ENCODE results near the gene FBXL19. TPM values are rescaled to one million over a fixed set of nuclear protein-coding genes. Genes with fewer than 3 reads are reported as not detected.

Gene FBXL19
- polyA plus RNA-seq, 1 of the 3 experiments (the other 2 are of a cell fraction), result 20.6 TPM

GRCh38 chr16:30997725-30998711 lies 74.6 kb downstream of the FBXL19 start (continued):
- TF ChIP-seq, protein P1, sequence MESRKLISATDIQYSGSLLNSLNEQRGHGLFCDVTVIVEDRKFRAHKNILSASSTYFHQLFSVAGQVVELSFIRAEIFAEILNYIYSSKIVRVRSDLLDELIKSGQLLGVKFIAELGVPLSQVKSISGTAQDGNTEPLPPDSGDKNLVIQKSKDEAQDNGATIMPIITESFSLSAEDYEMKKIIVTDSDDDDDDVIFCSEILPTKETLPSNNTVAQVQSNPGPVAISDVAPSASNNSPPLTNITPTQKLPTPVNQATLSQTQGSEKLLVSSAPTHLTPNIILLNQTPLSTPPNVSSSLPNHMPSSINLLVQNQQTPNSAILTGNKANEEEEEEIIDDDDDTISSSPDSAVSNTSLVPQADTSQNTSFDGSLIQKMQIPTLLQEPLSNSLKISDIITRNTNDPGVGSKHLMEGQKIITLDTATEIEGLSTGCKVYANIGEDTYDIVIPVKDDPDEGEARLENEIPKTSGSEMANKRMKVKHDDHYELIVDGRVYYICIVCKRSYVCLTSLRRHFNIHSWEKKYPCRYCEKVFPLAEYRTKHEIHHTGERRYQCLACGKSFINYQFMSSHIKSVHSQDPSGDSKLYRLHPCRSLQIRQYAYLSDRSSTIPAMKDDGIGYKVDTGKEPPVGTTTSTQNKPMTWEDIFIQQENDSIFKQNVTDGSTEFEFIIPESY (IDR thresholded peaks at IDR 0.05; ENCODE audit: borderline replicate concordance, low read depth), result no peak
- TF ChIP-seq POLR2AphosphoS5 (IDR thresholded peaks at IDR 0.05; ENCODE audit: low read depth, low read length) (peak; percentile 27; the same call in 1 of the 2 replicates), FOXJ3 (CRISPR knock-in tag; IDR thresholded peaks at IDR 0.05) (no peak), SMC3 (IDR thresholded peaks at IDR 0.05; ENCODE audit: low read depth, low read length) (no peak), GATA2 (CRISPR knock-in tag; IDR thresholded peaks at IDR 0.05) (no peak), TCF12 (IDR thresholded peaks at IDR 0.05) (peak; percentile 72), USF2 (IDR thresholded peaks at IDR 0.05; ENCODE audit: borderline replicate concordance, low read depth, low read length) (no peak), CHD2 (IDR thresholded peaks at IDR 0.05; ENCODE audit: low read length, partially characterized antibody) (no peak), NFIC (IDR thresholded peaks at IDR 0.05; ENCODE audit: borderline replicate concordance) (no peak; the same call in 1 of the 2 replicates), RFX5 (IDR thresholded peaks at IDR 0.05; ENCODE audit: low read length) (no peak), RAD21 (IDR thresholded peaks at IDR 0.05; ENCODE audit: low read length) (no peak), RXRA (IDR thresholded peaks at IDR 0.05; ENCODE audit: borderline replicate concordance, low read depth) (no peak; the same call in 1 of the 2 replicates), JUND (IDR thresholded peaks at IDR 0.05) (peak; percentile 85; the same call in 1 of the 2 replicates), FOXM1 (IDR thresholded peaks at IDR 0.05; ENCODE audit: low read depth) (no peak), SIN3A (IDR thresholded peaks at IDR 0.05; ENCODE audit: borderline replicate concordance, low read depth, low read length) (no peak; the same call in 1 of the 2 replicates), EP300 (IDR thresholded peaks at IDR 0.05; ENCODE audit: borderline replicate concordance in 1 of 2, low read depth in 1 of 2, low read length in 1 of 2) (peak in 1 of 2 experiments; percentile 53; a peak in 1 of 4 replicates), GABPA (IDR thresholded peaks at IDR 0.05; ENCODE audit: low read depth) (0 out of 2 replicates have a peak, but pooled peaks have one; percentile 17)
- TF ChIP-seq, protein P2, sequence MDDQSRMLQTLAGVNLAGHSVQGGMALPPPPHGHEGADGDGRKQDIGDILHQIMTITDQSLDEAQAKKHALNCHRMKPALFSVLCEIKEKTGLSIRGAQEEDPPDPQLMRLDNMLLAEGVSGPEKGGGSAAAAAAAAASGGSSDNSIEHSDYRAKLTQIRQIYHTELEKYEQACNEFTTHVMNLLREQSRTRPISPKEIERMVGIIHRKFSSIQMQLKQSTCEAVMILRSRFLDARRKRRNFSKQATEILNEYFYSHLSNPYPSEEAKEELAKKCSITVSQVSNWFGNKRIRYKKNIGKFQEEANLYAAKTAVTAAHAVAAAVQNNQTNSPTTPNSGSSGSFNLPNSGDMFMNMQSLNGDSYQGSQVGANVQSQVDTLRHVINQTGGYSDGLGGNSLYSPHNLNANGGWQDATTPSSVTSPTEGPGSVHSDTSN (IDR thresholded peaks at IDR 0.05), result peak; percentile 92
- TF ChIP-seq, protein P3, sequence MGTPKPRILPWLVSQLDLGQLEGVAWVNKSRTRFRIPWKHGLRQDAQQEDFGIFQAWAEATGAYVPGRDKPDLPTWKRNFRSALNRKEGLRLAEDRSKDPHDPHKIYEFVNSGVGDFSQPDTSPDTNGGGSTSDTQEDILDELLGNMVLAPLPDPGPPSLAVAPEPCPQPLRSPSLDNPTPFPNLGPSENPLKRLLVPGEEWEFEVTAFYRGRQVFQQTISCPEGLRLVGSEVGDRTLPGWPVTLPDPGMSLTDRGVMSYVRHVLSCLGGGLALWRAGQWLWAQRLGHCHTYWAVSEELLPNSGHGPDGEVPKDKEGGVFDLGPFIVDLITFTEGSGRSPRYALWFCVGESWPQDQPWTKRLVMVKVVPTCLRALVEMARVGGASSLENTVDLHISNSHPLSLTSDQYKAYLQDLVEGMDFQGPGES (IDR thresholded peaks at IDR 0.05; ENCODE audit: low read depth, low read length), result no peak

Small RNA genes within 50 kb of the gene (small RNA-seq; reads per million reads assigned to genes)
- 0 reads per million in 7 experiments for gene AC135048.1
- 0 reads per million in 7 experiments for gene MIR4519
- gene MIR762, result 0 reads per million in 7 experiments

Other genes with a start within 250 kb of the FBXL19 start
- gene SRCAP, start 224.4 kb upstream of the FBXL19 start, polyA plus RNA-seq (2012; rRNA removed), result 3.7 and 5.6 TPM in 2 replicates
- 45.8 and 54.2 TPM in 2 replicates for gene PHKG2, start 175.1 kb upstream of the FBXL19 start, polyA plus RNA-seq (2012; rRNA removed)
- gene CFAP119, start 161.5 kb upstream of the FBXL19 start, polyA plus RNA-seq (2012; rRNA removed), result 28.4 and 36.5 TPM in 2 replicates
- 49.8 and 57.3 TPM in 2 replicates for gene RNF40, start 161.2 kb upstream of the FBXL19 start, polyA plus RNA-seq (2012; rRNA removed)
- 4.7 and 5.1 TPM in 2 replicates for gene ZNF629, start 136.4 kb upstream of the FBXL19 start, polyA plus RNA-seq (2012; rRNA removed)
- gene BCL7C, start 29.5 kb upstream of the FBXL19 start, polyA plus RNA-seq (2012; rRNA removed), result 48.5 and 56.3 TPM in 2 replicates
- gene CTF1, start 27.0 kb upstream of the FBXL19 start, polyA plus RNA-seq (2012; rRNA removed), result 35.9 and 45.7 TPM in 2 replicates
- 29.0 and 31.8 TPM in 2 replicates for gene ORAI3, start 25.5 kb downstream of the FBXL19 start, polyA plus RNA-seq (2012; rRNA removed)
- gene SETD1A, start 34.2 kb downstream of the FBXL19 start, polyA plus RNA-seq (2012; rRNA removed), result 2.4 and 6.8 TPM in 2 replicates
- 12.2 and 12.9 TPM in 2 replicates for gene HSD3B7, start 61.6 kb downstream of the FBXL19 start, polyA plus RNA-seq (2012; rRNA removed)
- gene STX1B, start 87.1 kb downstream of the FBXL19 start, polyA plus RNA-seq (2012; rRNA removed), result 21.2 and 23.0 TPM in 2 replicates
- gene STX4, start 110.0 kb downstream of the FBXL19 start, polyA plus RNA-seq (2012; rRNA removed), result 117 TPM in 2 replicates
- gene ZNF668, start 150.7 kb downstream of the FBXL19 start, polyA plus RNA-seq (2012; rRNA removed), result 12.4 and 13.6 TPM in 2 replicates
- 2.7 and 3.4 TPM in 2 replicates for gene ZNF646, start 150.8 kb downstream of the FBXL19 start, polyA plus RNA-seq (2012; rRNA removed)
- 3.1 and 4.9 TPM in 2 replicates for gene PRSS53, start 165.4 kb downstream of the FBXL19 start, polyA plus RNA-seq (2012; rRNA removed)
- gene VKORC1, start 171.2 kb downstream of the FBXL19 start, polyA plus RNA-seq (2012; rRNA removed), result 419 and 434 TPM in 2 replicates
- 57.9 and 73.2 TPM in 2 replicates for gene BCKDK, start 184.8 kb downstream of the FBXL19 start, polyA plus RNA-seq (2012; rRNA removed)
- gene KAT8, start 194.1 kb downstream of the FBXL19 start, polyA plus RNA-seq (2012; rRNA removed), result 51.8 and 52.0 TPM in 2 replicates
- gene PRSS8, start 212.2 kb downstream of the FBXL19 start, polyA plus RNA-seq (2012; rRNA removed), result 0.05 and 0.07 TPM in 2 replicates
- gene PRSS36, start 226.5 kb downstream of the FBXL19 start, polyA plus RNA-seq (2012; rRNA removed), result 0.36 and 0.49 TPM in 2 replicates